Measurements from ENCODE around the gene TBX10.
"Not testable (repeated sequence)": the region's sequence is repeated elsewhere in the genome, so short reads cannot be mapped to it uniquely, and the experiment has no call there.

TBX10 gene

GRCh38 chr11:67631411-67631810 is 8.2 kb downstream of the TBX10 start:
- no peak for DNase-seq (ENCODE audit: low read depth)

- no peak for DNase-seq (ENCODE audit: low read depth)
These were observed 8.6 kb downstream of the TBX10 start for GRCh38 chr11:67630943-67631331.

GRCh38 chr11:67630228-67630942 is 9.2 kb downstream of the TBX10 start:
- DNase-seq (ENCODE audit: low read depth), result peak; percentile 87

- peak; percentile 75 for DNase-seq (ENCODE audit: low read depth)
These were observed 10.0 kb downstream of the TBX10 start, which contains the start of gene NUDT8 for GRCh38 chr11:67629386-67630227. NUDT8 (minus strand) TSS chr11:67629937; CDS start chr11:67629911, 26 bp downstream.

- DNase-seq (ENCODE audit: low read depth), result no peak
These were observed 10.7 kb downstream of the TBX10 start for GRCh38 chr11:67628710-67629385.

- DNase-seq (ENCODE audit: low read depth), result no peak
These were observed 11.5 kb downstream of the TBX10 start for GRCh38 chr11:67627812-67628624.

- no peak for DNase-seq (ENCODE audit: low read depth)
These were observed 12.1 kb downstream of the TBX10 start for GRCh38 chr11:67627441-67627811.

- no peak for DNase-seq (ENCODE audit: low read depth)
These were observed 12.6 kb downstream of the TBX10 start for GRCh38 chr11:67626970-67627369.

- not testable (repeated sequence) for DNase-seq (ENCODE audit: low read depth)
These were observed 13.3 kb downstream of the TBX10 start for GRCh38 chr11:67626131-67626833.

GRCh38 chr11:67623795-67624194 is 15.8 kb downstream of the TBX10 start:
- DNase-seq (ENCODE audit: low read depth), result not testable (repeated sequence)

GRCh38 chr11:67622905-67623304 is 16.7 kb downstream of the TBX10 start:
- DNase-seq (ENCODE audit: low read depth), result not testable (repeated sequence)

GRCh38 chr11:67621928-67622327 is 17.6 kb downstream of the TBX10 start:
- not testable (repeated sequence) for DNase-seq (ENCODE audit: low read depth)

GRCh38 chr11:67620621-67621020 is 18.9 kb downstream of the TBX10 start:
- DNase-seq (ENCODE audit: low read depth), result not testable (repeated sequence)

GRCh38 chr11:67619683-67620618 is 19.6 kb downstream of the TBX10 start:
- DNase-seq (ENCODE audit: low read depth), result not testable (repeated sequence)

- DNase-seq (ENCODE audit: low read depth), result not testable (repeated sequence)
These were observed 20.5 kb downstream of the TBX10 start for GRCh38 chr11:67618901-67619659.

- no peak for DNase-seq (ENCODE audit: low read depth)
These were observed 22.2 kb downstream of the TBX10 start for GRCh38 chr11:67617243-67617953.

- no peak for DNase-seq (ENCODE audit: low read depth)
These were observed 22.9 kb downstream of the TBX10 start for GRCh38 chr11:67616431-67617242.
